Esophagus muscularis mucosa (tissue), 4 donors: ENCODE measurements around the gene TFAP2E.

Experiments
- CTCF ChIP-seq, 3 experiments: fragments of 200-600 bp in 2 of 3; fragments of 450-650 bp in 1 of 3; sonication (generic) in 2 of 3; IDR thresholded peaks; one replicate each; pipeline ENCODE4 v1.5.1; 2017 to 2019; ENCODE audit warnings: antibody characterized with exemption in 3 of 3, mild to moderate bottlenecking in 2 of 3, moderate library complexity in 1 of 3
- EP300 ChIP-seq: sonication (generic); formaldehyde crosslinking; IDR thresholded peaks from one replicate; pipeline ENCODE4 v1.6.1; 2017; ENCODE audit warnings: antibody characterized with exemption
- POLR2A ChIP-seq: fragments of 450-650 bp; IDR thresholded peaks from one replicate; pipeline ENCODE4 v1.6.1; 2017; ENCODE audit warnings: antibody characterized with exemption, moderate library complexity, mild to moderate bottlenecking, low read depth
- POLR2AphosphoS5 ChIP-seq, 2 donors: sonication (generic); formaldehyde crosslinking; IDR thresholded peaks; one replicate each; pipeline ENCODE4 v1.6.1; 2017; ENCODE audit warnings: antibody characterized with exemption in 2 of 2

DNA sequence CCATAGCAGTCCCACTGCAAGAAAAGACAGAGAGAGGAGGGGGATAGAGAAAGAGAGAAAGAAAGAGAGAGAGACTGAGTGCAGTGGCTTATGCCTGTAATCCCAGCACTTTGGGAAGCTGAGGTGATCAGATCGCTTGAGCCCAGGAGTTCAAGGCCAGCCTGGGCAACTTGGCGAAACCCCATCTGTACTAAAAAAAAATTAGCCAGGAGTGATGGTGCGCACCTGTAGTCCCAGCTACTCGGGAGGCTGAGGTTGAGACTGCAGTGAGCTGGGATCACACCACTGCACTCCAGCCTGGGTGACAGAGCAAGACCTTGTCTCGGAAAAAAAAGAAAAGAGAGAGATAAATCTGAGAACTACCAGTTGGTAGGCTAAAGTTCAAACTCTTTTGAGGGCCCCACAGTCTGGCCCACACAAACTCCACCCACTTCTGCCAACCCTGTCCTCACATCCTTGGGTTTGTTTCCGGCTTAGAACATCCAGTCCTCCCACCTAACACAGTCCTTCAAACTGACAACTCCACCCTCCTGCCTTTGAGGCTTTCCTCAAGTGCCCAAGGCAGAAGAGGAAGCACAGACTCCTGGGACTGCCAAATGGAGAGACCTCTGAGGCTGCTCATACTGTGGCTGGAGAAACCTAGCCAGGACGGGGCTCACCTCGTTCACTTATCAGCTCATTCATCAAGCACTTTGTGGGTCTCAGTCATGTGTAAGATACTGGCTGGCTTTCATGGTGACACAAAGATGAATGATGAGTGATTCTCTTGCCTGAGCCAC lies 20.1 kb downstream of the TFAP2E start:
- TF ChIP-seq POLR2A: no peak
- TF ChIP-seq POLR2AphosphoS5 (IDR thresholded peaks at IDR 0.05): no peak
- no peak for TF ChIP-seq CTCF (IDR thresholded peaks at IDR 0.05)
- TF ChIP-seq EP300: no peak
